HG03469 (cell line): Measurements from ENCODE around the gene TARP.
A peak's percentile ranks its signal among the peaks of the same experiment; 100 is the strongest.

ENCODE experiments used
- ATAC-seq: cut with Tn5 transposase; IDR thresholded peaks from one replicate; pipeline ENCODE4 v1.9.1; 2021; ENCODE audit warnings: mild to moderate bottlenecking, moderate library complexity, moderate number of reproducible peaks; ENCODE audit not compliant: unreplicated experiment

Gene TARP

GRCh38 chr7:38273286-38273995 is at the start of gene TARP:
TSS of gene TARP (minus strand) at chr7:38273636.
- ATAC-seq, result no peak

- no peak for ATAC-seq
These were observed 49.7 kb upstream of the TARP start for GRCh38 chr7:38323156-38323555.

- no peak for ATAC-seq
These were observed 49.0 kb upstream of the TARP start for GRCh38 chr7:38322461-38322860.

GRCh38 chr7:38321967-38322366 is 48.5 kb upstream of the TARP start:
- no peak for ATAC-seq

DNA sequence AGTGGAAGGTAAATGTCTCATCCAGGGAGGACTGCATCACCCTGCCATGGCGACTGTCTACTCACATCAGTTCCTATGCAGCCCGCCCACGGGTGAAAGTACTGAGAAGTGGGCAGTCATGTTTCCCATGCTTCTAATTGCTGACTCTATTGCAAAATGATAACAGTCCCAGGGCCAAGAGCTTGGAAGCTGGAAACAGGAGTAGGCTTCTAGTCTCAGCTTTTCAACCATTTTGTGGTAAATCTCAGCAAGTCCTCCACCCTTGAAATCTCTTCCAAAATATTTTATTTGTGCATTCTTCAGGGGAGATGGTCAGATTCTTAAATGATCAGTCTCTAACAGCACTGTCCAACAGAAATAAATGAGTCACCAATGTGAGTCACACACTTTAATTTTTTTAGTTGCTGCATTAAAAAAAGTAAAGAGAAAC is 48.1 kb upstream of the TARP start:
- no peak for ATAC-seq

GRCh38 chr7:38321050-38321449 is 47.6 kb upstream of the TARP start:
- ATAC-seq, result no peak

DNA sequence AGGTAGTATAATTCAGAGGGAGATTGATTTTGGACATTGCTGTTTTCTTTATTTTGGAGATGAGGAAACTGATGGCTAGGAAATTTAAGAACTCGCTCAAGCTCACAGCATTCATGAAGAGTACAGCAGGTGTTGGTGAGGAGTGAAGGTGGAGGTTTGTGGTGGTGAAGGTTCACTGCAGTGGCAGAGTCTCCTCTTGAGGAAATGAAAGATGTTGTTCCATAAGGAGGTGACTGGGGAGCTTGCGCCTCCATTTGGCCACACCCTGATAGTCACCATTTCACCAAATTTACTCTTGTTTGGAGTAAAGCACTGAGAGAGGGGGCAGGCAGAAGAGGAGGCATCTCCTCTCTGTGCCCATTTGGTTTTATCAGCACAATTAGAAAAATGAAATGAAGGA is 46.4 kb upstream of the TARP start:
- no peak for ATAC-seq

GRCh38 chr7:38318803-38319416 is 45.5 kb upstream of the TARP start:
- peak; percentile 59 for ATAC-seq

- ATAC-seq, result no peak
These were observed 44.8 kb upstream of the TARP start for GRCh38 chr7:38318241-38318640.

- no peak for ATAC-seq
These were observed 44.1 kb upstream of the TARP start for GRCh38 chr7:38317515-38317914.

GRCh38 chr7:38316733-38317360 is 43.4 kb upstream of the TARP start:
- no peak for ATAC-seq

GRCh38 chr7:38315410-38315809 is 42.0 kb upstream of the TARP start:
- ATAC-seq, result no peak

- no peak for ATAC-seq
These were observed 39.4 kb upstream of the TARP start for GRCh38 chr7:38312821-38313220.

DNA sequence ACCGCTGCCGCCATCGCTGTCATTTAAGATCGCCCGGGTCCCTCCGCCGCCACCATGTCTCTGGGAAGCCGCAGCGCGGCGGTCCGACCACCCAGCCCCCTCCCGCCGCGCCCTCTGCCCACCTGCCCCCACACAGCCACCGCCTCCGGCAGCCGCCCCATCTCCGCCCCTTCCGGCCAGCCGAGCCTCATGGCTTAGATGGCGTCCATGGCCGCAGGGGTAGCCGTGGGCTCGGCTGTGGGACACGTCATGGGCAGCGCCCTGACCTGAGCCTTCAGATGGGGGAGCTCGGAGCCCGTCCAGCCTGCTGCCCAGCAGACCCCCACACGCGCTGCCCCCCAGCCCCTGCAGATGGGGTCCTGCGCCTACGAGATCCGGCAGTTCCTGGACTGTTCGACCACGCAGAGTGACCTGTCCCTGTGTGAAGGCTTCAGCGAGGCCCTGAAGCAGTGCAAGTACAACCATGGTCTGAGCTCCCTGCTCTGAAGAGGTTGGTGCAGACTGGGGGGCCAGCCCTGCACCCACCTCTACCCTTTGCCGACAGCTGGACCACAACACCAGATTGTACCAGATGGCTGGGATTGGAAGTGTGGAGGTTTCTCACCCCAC is 38.0 kb upstream of the TARP start:
- no peak for ATAC-seq

GRCh38 chr7:38310591-38311101 is 37.2 kb upstream of the TARP start:
- no peak for ATAC-seq

- ATAC-seq, result no peak
These were observed 36.1 kb upstream of the TARP start for GRCh38 chr7:38309555-38309954.

DNA sequence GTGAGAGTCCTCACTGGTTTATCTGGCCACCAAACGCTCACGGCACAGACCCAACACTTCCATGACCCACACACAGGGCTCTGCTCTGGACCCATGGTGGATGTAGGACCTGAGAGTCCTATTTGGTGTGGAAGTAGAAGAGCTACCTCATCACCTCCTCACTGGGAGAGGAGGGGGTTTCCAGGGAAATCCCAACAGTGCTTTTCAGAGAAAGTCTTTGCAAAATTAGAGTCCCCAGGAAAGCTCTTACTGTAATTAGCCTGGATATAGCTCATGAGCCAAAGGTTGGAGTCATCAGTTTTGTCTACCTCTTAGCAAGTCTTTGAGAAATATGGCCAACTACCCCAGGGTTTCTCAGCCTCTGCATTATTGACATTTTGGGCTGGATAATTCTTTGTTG is 34.7 kb upstream of the TARP start:
- ATAC-seq, result no peak

DNA sequence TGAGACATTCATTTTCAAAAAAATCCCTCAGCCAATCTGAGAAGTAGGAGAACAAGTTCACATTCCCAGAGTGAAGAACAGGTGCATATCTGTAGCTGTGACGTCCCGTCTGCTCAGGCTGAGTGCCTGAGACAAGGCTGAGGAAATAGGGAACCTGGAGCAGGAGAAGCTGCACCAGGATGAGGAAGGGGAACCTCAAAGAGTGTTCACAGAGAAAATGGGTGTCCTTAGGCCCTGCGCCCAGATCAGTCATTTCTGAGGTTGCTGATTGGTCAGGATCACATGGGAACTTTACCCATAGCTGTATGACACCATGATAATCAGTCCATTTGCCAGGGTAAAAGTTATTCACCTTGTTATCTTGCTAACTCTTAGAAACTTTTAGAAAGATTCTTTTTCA is 34.2 kb upstream of the TARP start:
- no peak for ATAC-seq

- ATAC-seq, result no peak
These were observed 33.5 kb upstream of the TARP start for GRCh38 chr7:38306914-38307313.

- ATAC-seq, result no peak
These were observed 32.7 kb upstream of the TARP start for GRCh38 chr7:38306171-38306570.

GRCh38 chr7:38303866-38304265 is 30.4 kb upstream of the TARP start:
- ATAC-seq, result no peak

GRCh38 chr7:38300175-38300574 is 26.7 kb upstream of the TARP start:
- no peak for ATAC-seq
